Measurements from ENCODE around the gene STOML1.
A peak's percentile ranks its signal among the peaks of the same experiment; 100 is the strongest.
"Not testable (repeated sequence)": the region's sequence is repeated elsewhere in the genome, so short reads cannot be mapped to it uniquely, and the experiment has no call there.

Gene STOML1

DNA sequence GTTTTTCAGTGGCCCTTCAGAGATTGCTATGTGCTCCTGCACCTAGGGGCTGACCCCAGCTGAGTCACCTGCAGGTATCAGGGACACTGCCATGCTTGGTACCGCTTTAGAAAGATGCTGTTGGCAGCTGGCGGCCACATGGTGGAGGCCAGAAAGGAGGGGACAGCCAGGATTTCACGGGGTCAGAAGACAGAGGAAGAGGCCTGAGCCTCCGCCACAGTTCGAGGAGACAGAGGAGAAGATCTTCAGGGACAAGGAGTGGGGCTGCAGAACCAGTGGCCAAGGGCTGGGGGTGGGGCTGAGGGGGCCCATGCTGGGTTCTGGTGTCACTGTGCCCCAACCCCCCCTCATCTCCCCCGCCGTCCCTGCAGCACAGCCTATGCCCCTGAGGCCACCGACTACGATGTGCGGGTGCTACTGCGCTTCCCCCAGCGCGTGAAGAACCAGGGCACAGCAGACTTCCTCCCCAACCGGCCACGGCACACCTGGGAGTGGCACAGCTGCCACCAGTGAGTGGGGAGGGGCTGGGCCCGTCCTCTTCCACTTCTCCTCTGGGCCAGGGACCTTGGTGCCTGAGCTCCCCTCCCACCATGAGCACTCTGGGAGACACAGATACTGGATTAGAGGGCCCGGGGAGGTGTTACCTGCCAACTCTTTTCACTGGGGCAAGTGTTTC is 45.9 kb downstream of the STOML1 start:
- DNase-seq (ENCODE audit: low spot score), result no peak

DNA sequence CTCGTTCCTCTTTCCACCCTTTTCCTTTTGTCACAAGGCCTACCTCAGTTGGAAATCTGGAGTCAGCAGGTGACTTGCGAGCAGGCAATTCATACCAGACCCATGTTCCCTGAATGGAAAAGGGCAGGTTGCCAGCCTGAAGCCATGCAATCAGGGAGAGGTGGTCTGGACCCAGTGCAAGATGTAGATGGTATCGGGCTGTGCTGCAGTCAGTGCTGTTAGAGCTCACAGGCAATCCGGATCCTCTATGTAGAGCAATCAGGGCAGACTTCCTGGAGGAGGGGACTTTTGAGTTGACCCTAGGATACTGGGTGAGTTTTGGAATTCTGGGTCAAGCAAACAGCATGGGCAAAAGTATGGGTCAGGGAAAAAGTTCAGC is 47.0 kb downstream of the STOML1 start:
- no peak for DNase-seq (ENCODE audit: low spot score)

DNA sequence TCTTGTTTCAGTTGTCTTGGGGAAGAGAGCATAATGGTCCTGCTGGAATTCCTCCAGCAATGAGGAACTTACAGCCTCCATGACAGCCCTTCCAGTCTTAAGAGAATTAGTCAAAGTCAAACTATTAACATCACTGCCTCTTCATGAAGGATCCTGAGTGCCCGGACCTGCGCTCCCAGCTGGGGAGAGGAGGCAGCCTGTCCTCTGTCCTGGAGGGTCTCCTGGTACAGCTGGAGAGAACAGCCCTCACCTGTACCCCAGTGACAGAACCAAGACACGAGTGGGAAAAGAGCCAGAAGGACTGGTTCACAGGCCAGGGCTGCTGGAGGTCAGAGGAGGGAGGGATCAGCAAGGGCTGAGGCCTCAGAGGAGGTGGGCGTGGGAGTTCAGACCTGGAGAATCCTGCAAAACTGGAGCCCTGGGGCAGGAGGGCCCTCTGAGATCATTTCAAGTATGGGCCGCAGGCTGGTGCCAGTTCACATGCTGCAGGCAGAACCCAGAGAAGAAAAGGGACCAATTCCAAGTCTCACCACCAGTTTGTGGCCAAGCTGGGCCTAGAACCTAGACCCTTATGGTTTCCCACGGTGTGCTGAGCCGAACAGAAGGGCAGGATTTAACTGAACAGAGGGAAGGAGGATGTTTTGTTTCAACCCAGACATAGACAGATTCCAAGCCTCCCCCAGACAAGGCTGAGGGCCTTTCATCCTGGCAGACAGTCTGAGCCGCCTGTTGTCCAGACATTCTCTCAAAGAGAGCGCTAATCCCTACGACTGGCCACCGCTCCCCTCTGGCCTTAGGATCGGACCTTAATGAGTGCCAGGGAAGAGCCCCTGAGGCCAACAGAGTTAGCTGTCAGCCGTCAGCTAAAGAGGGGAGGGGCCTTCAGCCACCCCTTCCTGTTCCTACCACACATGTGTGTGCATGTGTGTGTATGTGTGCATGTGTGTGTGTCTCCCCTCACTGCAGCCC is 47.6 kb downstream of the STOML1 start:
- DNase-seq (ENCODE audit: low spot score), result no peak

DNA sequence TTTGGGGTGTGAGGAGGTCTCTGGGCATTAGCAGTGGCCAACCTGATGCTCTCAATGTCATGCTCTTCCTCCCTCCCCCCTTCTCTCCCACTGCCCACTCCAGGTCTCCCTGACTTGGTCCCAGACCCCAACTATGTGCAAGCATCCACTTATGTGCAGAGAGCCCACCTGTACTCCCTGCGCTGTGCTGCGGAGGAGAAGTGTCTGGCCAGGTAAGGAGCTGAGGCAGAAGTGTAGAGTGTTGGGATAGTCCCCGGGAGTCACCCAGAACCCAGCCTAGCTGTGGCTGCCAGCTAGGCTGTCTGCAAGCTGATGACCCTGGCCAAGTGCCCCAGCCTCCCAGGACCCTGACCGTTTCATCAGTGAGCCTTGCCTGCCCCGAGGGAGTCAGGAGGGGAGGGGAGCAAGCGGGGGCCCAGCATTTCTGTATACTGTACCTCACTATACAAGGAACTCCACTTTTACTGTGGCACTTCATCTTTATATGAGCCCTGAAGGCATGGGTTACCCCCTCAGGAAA is 49.3 kb downstream of the STOML1 start:
- DNase-seq (ENCODE audit: low spot score), result no peak

DNA sequence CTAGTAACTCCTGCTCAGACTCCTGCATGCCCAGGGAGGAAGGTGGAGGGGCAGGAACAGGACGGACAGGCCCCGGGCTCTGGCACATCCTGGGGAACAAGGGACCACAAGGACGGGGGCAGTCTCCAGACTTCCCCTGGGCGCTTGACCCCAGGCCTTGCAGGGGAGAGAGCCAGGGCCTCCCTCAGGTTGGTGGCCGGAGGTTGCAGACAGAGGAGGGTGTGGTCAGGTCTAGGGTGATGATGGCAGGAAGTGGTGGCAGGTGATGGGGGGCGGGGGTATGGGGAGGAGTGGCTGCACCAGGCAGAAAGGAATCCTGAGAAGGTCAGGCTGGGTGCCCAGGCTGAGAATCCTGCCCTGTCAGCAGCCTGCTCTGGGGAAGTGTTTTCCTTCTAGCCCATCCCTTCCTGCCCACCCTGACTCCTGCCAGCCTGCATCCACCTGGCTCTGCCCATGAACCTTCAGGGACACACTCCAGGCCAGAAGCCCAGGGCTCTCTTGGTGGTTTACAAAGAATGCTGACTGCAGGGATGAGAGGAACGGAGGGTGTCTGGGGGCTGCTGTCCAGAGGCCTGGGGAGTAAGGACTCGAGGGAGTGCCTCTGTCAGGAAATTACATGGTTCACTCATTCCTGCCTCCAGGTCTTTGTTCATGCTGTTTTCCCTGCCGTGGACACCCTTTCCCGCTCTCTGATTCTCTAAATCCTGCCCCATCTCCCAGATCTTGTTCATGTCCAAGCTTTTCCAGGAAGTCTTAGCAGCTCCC is 50.0 kb downstream of the STOML1 start:
- peak; percentile 29 for DNase-seq (ENCODE audit: low spot score)

DNA sequence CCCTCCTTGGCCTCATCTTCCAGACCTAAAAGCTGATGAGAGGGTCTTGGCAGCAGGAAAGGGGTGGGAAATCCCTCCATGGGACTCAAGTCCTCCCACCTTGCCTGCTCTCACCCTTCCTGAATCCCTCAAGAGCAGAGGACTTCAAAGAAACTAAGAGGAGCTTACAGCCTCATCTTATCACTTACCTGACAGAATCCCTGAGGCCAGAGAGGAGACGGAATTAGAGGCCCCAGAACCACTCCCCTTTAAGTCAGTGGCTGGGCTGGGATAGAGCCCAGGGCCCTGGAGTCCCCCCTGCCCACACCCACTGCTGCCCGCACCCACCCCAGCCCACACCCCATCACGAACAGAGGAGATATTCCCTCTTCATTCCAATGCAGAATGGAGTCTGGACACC is 50.6 kb downstream of the STOML1 start:
- DNase-seq (ENCODE audit: low spot score), result no peak

DNA sequence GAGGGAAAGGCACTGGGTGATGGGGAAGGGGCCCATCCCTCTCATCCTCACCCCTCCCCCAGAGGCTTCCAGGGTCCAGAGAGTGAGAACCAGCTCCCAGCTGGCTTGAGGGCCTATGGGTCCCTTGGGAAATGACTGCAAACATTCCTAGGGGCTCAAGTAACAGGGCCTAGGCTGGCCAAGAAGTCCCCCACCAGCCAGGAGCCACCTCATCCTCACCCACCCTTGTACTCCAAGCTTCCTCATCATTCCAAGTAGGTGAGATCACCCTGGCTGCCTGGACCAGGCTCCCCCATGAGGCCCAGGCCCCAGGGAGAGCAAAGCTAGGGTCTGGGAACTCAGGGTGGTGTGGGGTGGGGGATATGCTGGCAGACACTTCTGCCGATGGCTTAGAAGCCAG is 51.1 kb downstream of the STOML1 start:
- peak; percentile 16 for DNase-seq (ENCODE audit: low spot score)

DNA sequence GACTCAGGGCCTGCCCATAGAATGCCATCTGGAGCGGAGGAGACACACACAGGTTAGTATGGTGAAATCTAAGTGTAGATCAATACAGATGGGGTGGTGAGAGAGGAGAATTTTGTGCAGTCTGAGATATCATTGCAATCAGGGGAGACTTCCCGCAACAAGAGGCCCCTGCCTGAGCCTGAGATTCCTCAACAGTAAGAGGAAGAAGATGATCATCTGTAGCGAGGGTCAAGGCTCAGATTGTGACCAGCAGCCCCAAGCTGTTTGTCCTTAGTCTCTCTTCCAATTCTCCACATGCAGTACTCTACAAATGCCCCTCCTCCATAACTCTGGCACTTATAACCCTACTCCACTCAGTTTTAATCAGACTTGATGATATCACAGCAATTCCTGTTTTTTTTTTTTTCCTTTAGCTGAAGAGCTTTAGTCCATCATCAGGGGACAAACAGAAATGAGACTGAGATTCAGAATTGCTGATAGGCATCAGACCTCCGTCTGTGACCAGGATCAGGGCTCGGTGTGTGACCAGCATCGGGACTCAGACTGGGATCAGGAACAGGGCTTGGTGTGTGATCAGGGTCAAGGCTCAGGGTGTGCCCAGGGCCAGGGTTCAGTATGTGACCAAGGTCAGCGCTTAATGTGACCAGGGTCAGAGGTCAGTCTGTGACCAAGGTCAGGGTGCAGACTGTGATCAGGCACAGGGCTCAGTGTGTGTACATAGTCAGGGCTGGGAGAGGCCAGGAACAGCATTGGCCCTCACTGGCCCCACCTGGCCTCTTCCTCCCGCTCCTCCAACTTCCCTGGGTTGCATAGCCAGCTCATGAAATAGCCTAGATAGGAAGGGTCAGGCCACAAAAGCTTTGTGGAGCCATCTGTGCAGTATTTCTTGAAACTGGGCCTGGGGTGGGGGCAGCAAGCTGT is 51.8 kb downstream of the STOML1 start:
- no peak for DNase-seq (ENCODE audit: low spot score)

DNA sequence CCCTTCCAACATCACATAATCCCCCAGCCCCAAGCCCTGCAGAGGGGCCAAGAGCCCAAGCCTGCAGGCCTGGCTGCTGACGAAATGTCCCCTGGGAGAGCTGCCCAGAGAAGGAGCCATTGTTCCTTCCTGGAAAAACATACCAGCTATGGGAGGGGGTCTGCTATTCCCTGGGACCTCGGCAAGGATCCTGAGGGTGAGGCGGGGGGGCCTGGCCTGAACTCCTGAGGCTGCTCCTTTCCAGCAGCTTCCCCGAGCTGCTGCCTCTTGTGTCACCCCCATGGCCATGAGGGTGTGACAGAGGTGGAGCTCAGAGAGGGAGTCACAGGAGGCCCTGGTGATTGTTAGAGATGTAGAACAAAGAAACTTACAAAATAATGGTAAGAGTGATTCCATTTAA is 53.0 kb downstream of the STOML1 start:
- no peak for DNase-seq (ENCODE audit: low spot score)

DNA sequence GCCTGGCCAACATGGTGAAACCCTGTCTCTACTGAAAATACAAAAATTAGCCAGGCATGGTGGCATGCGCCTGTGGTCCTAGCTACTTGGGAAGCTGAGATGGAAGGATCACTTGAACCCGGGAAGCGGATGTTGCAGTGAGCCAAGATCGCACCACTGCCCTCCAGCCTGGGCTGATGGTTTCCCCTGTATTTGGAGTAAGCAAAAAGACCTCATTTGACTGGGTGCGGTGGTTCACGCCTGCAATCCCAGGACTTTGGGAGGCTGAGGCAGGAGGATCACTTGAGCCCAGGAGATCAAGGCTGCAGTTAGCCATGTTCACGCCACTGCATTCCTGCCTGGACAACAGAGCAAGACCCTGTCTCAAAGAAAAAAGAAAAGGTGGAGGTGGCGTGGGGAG is 53.6 kb downstream of the STOML1 start:
- DNase-seq (ENCODE audit: low spot score), result not testable (repeated sequence)

DNA sequence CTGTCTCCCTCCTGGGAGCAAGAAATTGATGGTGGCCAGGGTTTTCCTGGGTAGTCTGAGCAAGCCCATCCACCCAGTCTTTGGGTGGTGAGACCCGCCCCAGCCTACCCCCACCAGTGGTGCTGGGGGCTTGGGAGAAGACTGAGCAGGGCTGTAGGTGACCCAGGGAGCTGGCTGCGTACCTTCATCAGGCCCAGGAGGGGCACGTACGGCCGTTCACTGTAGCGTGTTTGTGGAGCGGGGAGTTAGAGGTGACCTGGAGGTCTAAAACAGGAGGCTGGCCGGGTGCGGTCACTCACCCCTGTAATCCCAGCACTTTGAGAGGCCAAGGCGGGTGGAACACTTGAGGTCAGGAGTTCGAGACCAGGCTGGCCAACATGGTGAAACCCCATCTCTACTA is 54.4 kb downstream of the STOML1 start:
- DNase-seq (ENCODE audit: low spot score), result no peak

DNA sequence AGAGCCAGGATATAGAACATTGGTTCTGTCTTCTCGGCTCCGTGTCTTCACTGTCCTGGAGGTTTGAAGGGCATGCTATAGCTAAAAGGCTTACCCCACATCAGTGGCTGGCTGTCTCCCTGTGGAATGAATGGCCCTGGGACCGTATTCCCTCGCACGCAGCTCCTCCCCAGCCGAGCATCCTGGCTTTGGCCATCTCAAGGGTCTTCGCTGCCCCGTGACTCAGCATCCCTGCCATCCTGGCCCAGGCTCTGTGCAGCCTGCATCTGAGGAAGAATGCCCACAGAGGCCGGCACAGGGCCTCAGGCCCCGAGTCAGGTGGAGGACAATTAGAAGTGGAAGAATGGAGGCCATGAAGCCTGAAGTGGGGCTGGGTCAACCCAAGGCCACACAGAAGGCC is 54.8 kb downstream of the STOML1 start:
- no peak for DNase-seq (ENCODE audit: low spot score)

DNA sequence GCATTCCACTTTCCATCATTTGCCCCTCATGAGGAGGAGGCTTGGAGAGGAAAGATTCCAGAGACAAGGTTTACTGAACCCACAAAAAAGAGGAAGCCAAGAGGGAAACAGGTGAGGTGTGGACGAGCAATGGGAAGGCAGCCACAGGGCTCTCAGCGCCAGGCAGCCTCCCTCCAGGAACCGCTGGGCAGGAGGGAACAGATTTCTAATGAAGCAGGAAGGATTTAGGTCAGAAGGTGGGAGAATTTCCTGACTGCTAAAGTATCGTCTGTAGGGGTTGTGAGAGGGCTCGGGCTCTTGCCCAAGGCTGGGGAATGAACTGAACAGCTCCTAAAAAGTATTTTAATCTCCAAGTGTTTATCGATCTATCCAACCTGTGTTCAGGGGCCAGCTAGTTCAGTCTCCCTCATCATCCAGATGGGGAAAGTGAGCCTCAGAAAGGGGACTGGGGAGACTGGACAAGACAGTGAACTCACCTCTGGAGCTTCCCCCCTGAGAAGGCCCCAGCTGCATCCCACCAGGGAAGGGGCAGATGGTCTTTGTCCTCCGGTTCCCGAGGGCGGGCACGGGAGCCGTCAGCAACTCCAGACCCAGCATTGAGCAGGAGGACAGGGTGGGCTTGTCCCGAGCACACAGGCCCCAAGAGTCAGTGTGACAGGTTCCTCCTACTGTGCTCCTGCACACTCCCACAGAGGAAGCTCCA is 55.4 kb downstream of the STOML1 start:
- no peak for DNase-seq (ENCODE audit: low spot score)

DNA sequence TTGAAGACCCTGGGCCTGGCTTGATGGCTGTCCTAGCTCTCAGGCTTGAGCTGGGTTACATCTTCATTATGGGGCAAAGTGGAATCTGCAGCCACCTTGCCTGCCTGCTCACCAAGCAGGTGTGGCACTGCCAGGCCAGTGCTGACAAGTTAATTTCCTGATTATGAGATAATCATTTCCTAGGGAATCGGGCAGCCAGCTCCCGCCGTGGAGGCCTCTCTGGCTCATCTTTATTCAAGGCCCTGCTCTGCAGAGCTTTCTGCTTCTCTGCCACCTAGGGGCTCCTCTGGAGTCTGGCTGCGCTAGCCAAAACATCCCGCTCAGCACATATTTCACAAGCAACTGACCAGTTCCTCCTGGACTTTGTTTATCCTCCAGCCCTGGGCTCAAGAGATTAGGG is 55.9 kb downstream of the STOML1 start:
- DNase-seq (ENCODE audit: low spot score), result no peak

DNA sequence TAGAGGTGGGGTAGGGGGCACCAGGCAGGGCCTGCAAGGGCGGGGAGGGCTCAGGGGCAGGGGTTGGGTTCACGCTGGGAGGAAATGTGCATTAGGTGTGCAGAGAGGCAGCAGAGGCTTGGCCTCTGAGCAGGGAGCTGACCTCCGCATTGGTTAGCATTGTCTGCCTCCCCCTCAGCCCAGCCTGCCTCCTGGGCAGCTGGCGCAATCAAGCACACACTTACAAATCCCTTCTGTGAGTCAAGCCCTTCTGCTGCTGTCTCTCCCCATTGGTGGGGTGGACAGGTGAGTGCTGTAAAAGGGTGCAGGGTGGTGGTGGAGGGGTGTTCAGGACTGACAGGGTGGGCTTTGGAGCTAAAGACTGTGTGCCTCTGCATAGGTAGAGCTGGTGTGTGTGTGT is 56.5 kb downstream of the STOML1 start:
- DNase-seq (ENCODE audit: low spot score), result no peak

DNA sequence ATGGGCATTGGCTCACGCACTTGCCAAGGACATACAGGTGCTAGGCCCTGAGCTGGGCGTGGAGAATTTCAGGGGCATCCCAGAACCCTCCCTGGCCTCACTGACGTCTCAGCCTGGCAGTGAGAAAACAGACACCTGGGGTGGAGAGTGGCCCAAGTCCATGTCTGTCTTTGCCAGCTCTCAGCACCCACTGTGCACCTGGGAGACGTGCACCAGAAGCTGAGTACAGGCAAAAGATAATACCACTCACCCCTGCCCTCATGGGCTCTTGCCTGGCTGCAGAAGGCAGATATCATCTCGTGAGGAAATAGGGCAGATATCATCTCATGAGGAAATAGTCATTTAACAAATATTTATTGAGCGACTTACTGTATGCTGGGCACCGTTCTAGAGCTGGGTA is 57.8 kb downstream of the STOML1 start:
- DNase-seq (ENCODE audit: low spot score), result no peak

DNA sequence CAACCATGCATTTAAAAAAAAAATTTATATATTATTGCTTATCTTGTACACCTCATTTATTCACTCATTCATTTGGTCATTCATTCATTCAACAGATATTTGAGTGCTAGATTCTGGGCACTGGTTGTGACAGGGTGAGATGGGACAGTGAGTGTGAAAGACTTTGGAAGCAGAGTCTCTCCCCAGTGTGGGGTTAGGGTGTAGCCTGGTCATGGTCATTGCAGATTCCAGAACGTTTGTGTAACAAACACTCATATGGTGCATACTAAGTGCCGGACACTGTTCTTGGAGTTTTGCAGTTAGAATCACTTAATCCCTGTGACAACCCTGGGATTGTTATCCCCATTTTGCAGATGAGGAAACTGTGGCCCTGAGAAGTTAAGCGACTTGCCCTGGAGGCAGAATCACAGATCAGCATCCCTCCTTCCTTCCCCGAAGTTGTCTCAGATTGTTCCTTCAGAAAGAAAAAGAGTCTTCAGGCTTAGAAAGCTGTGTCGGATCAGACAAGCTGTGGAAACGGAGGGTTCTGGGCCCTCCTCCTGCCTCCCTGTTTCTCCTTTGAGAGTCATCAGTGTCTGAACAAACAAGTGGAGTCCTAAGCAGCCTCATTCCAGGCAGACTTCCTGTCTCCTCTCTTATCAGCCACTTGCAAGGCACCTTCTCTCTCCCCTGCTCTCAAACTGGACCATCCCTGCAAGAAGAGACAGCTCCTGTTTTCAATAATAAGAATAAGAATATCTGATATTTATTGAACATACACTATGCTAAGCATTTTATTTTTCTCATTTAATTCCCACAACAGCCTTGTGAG is 59.5 kb downstream of the STOML1 start:
- no peak for DNase-seq (ENCODE audit: low spot score)

DNA sequence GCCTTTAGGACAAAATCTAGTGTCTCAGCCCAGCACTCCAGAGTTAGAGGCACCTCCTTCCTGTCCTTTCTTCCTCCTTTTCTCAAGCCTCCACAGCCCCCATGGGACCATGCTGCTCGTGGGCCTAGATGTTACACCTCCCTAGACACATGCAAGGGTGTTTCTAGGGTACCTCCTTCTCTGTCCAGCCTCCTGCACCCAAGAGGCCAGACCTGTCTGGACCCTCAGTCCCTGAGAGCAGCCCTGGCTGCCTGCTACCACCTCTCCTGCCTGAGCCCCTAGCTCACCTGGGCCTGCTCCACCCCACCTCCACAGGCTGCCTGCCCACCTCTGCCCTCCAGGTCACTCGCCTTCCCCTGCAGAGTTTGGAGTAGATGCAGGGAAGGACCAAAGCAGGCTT is 60.7 kb downstream of the STOML1 start:
- DNase-seq (ENCODE audit: low spot score), result no peak

DNA sequence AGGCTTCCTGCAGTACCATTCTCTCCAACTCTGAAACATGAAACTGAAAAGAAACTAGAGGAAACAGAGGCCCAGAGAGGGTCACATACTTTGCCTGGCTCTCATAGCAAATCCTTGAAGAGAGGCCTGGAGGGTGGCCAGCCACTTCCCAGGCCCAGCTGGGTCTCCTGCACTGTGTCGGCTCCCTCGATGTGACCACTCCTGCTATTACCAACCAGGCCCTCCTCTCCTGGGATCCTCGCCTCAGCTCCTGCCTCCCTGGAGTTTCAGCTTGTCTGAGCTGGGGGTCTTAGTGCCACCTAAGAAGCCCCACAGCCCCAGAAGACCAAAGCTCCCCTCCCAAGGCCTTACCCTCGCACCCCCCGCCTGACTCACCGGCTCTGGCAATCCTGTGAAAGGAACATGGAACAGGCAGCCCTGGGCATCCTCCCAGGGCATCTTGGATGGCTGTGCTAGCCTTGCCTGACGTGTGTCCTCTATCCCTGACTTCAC is 61.3 kb downstream of the STOML1 start:
- DNase-seq (ENCODE audit: low spot score), result no peak

DNA sequence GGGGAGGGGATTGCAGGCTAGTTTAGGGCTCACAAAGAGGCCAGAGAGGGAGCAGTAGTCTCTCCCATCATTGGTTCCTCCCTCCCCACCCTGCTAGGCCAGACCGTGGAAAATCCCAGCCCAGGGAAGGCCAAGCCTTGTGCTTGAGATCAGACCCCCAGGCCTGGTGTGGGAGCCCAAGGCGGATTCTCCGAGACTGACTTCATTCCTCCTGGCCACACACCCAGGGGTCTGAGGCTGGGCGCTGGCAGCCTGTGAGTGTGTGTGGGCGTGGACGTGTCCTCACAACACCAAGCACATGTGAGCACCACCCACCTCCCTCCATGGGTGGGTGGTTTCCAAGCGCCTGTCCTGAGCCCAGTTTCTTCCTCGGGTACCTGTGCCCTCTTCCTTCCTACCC is 61.7 kb downstream of the STOML1 start:
- DNase-seq (ENCODE audit: low spot score), result no peak
